Activated CD8-positive, alpha-beta memory T cell treated with anti-CD3 and anti-CD28 coated beads, Interleukin-2, amount 50 U/mL, for 24 hours (primary cell): Measurements from ENCODE around the gene PDE6B.
"Not testable (repeated sequence)": the region's sequence is repeated elsewhere in the genome, so short reads cannot be mapped to it uniquely, and the experiment has no call there.

Source experiments
- DNase-seq: peaks from one replicate; pipeline ENCODE4 v3.0.0-alpha.2; 2020; ENCODE audit errors: extremely low read depth

PDE6B gene

DNA sequence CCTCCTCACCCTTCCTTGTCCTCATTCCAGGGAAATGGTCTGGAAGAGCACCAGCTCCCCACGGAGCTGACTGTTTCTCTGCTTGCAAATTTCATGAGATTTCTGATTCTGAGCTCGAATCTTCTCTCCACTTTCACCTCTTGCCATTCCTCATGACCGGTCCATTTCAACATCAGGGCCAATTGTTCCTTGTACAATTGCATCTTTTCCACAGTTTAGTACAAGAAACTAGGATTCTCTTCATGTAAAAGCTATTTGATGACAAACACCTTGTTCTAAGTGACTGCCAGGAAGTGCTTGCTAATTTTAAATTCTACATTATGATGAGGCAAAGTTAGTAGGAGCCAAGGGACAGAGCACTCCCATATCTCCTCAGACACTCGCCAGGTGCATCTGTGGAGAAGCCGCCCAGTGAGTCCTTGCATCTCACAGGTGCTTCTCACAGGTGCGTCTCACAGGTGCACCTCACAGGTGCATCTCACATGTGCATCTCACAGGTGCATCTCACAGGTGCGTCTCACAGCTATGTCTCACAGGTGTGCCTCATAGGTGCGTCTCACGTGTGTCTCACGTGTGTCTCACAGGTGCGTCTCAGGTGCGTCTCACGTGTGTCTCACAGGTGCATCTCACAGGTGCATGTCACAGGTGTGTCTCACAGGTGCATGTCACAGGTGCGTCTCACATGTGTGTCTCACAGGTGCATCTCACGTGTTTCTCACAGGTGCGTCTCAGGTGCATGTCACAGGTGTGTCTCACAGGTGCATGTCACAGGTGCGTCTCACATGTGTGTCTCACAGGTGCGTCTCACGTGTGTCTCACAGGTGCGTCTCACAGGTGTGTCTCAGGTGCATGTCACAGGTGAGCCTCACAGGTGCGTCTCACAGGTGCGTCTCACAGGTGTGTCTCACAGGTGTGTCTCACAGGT, 3.0 kb upstream of the PDE6B start:
- no peak for DNase-seq

DNA sequence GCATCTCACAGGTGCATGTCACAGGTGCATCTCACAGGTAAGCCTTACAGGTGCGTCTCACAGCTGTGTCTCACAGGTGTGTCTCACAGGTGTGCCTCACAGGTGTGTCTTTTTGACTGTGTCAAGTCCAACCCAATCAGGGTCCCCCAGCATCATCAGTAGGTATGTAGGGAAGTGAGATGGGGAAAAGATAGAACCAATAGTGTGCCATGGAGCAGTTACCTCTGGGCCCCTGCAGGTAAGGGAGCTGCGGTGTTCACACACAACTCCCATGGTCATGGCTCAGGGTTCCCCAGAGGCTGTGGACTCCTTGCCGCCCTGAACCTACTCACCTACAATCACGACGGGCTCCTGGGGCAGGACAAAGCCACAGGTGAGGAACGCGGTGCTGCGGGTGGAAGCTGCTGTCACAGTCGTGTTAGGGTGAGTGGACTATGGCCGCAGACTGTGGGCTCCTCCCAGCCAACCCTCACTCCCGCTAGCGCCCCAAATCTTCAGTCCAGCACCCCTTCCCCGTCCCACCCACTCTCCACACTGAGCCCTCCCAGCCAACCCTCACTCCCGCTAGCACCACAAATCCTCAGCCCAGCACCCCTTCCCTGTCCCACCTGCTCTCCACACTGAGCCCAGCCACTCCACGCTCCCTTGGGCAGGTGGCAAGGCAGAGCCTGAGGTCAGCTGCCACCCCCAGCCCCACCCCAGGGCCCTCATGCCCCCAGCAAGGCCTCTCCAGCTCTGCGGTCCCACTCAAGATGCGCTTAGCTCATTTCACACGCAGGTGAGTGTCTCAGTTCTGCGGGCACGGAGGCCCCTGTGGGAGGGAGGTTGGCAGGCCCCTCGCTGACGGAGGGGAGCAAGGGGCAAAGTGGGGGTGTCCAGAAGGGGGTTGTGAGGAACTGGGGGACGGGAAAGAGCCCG, 2.1 kb upstream of the PDE6B start:
- no peak for DNase-seq

DNA sequence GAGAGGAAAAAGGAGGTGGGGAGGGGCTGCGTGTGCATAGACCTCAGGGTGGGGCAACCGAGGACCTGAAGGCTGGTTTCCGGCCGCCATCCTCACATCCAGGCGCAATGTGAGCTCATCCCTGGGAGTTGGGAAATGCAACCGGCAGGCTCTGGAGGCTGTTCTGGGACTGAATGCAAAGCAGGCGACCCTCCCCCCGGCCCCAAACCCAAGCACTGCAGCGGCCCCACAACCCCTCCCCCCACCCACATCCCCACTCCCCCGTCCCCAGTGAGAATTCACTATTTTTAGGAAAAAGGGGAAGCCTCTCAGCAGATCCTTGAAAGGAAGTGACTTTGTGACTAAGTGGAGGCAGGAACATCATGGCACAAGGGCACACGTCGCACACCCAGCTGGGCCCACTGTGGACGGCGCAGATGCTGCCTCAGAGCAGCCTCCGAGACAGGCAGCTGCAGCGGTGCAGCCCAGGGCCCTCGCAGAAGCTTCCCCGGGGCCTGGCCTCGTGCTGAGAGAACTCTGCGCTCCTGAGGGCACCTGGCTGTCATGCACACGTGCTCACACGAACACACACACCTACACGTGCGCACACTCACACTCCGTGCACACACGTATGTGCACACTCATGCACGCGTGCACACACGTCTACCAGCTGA, 1.3 kb upstream of the PDE6B start:
- DNase-seq: no peak

DNA sequence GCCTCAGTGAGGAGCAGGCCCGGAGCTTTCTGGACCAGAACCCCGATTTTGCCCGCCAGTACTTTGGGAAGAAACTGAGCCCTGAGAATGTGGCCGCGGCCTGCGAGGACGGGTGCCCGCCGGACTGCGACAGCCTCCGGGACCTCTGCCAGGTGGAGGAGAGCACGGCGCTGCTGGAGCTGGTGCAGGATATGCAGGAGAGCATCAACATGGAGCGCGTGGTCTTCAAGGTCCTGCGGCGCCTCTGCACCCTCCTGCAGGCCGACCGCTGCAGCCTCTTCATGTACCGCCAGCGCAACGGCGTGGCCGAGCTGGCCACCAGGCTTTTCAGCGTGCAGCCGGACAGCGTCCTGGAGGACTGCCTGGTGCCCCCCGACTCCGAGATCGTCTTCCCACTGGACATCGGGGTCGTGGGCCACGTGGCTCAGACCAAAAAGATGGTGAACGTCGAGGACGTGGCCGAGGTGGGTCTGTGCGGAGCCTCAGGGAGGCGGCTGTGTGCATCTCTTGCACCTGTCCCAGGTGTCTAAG, 323 bp downstream of the PDE6B start:
- DNase-seq: no peak

DNA sequence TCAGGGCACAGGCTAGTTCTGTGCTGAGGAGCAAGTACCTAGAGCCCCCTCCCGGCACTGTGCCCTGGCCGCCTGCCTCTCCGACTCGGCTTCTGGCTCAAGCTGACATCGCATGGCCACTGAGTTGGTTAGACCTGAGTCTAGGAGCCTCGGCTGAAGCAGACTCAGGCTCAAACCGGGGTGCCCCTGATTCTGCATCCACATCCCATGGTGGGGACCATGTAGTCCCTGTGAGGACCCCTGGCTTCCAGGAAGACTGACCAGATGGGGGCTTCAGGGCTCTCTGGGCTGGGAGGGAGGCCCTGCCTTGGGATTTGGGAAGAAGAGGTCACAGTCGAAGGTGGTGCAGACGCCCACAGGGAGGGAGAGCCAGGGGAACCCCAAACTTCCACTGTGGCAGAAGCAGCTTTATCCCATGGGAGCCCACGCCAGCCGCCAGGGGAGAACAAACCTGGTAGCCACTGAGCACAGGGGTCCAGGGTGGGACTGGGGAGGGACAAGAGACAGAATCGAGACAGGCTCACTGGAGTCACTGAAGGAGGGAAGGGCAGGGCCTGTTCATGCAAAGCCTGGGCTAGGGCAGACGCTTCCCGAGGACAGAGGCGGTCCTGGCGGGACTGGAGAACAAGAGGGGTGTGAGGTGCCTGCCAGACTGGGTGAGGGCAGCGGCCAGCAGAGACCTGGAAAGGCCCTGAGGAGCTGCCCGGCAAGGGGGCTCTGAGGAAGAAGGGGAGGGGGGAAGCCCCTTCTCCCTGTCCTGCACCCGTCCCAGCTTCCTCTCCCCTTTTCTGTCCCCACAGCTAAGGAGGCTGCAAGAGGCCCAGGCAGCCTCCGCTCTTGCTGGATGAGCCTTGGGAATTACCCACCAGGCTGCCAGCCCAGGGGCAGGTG, 1.1 kb downstream of the PDE6B start:
- DNase-seq: no peak

DNA sequence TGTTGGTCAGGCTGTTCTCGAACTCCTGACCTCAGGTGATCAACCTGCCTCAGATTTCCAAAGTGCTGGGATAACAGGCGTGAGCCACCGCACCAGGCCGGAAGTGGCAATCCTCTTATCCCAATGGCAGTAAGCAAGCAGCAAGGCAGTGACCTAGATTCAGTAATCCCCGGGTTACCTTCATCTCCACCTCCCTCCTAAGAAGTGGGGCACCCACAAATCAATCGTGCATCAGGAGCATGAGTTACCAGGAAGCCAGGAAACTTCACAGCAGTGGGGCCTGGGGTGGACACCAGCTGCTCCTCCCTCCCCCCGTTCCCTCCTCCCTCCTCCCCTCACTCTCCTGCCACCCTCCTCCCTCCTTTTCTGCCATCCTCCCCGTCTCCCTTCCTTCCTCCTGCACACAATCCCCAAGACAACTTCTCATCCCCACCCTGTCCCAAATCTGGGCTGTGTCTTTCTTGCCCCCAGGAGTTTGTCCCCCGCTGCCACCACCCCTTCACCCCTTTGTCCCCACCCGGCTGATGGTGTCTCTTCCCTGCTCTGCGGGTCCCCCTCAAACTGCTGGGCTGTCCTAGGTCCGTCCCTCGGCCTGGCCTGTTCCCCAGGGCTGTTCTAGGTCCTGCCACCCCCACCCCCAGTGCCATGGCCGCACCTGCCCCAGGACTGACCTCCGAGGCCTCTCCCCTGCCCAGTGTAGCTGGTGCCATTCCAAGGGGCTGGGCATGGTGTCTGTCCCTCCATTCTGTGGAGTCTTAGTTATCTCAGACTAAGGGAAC, 2.2 kb downstream of the PDE6B start:
- DNase-seq: no peak

DNA sequence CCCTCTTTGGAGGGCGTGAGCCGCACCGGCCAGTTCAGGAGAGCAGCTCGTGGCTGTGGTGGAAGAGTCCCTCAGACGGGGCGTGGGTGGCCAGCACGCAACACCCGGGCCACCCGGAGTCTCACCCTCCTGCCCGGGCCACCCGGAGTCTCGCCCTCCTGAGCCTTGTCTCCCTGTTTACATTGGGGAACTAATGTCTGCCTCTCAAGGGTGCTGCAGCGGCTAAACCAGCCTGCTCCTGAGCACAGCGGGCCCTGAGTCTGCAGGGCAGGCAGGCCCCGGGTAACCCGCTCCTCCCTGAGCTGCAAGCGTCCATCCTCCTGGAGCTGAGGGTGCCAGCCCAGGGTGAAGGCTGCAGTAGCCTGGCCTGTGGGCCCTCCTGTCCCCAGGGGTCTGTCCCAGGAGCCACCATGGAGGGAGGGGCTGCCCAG, 3.0 kb downstream of the PDE6B start:
- no peak for DNase-seq

DNA sequence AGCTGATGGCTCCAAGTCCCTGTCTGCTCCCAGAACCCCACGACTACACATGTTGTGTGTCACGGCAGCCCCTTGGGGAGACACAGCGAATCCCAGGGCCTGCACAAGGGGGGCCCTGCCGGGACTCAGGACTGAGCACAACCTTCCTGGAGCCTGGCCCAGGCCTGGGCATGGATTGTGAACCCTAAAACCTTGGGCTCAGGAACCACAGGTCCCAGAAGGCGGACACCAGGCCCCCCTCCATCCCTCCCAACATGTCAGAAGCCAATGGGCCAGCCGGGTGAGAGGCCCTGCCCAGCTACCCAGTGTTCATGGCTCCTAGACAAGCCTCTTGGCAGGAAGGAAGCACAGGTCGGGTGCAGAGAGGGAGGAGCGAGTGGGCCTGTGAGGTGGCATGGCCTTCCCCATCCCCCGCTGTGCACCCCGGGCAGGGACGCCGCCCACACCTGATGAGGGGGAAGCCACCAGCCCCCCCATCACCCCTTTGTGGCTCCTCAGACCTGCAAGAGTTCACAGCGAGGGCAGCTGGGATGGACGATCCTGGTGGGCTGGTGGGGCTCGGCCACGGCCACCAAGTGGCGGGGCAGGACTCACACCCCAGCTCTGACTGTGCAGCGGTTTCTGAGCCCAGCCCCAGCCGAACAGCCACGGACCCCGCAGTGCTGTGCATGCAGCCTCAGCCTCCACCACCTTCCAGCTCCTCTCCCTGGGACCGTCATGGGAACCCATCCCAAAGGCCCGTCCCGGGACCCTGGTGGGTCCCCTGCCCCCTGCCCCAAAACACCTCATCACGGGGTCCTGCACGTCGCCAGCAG, 3.7 kb downstream of the PDE6B start:
- no peak for DNase-seq

DNA sequence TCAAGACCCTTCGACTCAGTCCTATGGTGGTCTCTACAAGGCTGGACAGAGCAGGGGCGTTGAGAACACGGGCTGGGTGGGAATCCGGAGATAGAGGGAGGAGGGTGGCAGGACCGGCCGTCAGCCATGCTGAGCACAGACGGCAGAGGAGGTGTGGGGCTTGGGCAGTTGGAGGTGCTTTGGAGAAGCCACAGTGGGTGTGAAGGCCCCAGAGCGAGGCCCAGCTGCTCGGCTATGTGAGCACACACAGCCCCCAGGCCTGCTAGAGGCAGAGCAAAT, 4.2 kb downstream of the PDE6B start:
- DNase-seq: no peak

DNA sequence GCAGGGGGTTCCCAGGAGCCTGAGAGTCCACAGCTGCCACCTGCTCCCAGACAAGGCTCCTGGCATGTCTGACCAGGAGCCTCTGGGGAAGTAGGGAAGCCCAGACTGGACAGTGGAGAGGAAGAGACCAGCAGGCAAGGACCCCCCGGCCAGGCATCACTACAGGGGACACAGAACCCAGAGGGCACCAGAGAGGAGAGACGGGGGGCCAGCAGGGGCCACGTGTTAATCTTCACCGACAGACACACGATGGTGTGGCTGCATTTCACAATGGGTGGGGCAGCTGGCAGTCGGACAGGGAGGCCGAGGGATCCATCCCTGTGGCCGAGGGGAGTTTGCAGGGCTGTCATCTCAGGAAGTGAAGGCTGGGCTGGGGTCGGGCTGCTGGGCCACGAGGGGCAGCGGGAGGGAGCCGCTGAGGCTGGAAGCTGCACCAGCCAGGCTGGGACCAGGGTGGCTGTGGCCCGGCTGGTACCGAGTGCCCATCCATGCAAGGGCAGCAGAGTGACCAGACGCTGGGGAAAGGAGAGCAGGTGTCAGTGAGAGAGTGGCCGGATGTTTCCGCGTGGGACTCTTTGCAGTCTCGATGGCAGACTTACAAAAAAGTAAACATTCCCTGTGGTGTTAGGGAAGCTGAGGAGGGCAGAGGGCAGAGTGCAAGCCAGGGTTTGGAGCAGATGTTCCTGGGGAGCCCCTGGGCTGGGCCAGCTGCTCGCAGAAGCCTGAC, 4.7 kb downstream of the PDE6B start:
- DNase-seq: no peak

DNA sequence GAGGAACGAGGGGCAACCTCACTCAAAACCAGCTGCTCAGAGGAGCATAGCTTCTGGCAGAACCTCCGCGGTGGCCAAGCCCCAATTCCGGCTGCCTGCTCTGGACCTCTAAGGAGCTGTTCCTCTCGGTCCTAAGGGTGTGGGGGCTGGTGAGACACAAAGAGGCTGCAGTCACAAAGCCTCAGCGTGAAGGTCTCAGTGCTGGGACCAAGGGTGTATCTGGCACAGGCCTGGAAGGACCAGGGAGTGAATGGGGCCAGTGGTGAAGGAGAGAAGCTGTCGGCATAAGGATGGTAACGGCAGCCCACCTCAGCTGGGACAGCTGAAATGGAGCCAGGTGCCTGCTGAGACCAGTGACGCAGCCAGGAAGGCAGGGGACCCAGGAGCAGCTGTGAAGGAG, 5.3 kb downstream of the PDE6B start:
- DNase-seq: no peak

DNA sequence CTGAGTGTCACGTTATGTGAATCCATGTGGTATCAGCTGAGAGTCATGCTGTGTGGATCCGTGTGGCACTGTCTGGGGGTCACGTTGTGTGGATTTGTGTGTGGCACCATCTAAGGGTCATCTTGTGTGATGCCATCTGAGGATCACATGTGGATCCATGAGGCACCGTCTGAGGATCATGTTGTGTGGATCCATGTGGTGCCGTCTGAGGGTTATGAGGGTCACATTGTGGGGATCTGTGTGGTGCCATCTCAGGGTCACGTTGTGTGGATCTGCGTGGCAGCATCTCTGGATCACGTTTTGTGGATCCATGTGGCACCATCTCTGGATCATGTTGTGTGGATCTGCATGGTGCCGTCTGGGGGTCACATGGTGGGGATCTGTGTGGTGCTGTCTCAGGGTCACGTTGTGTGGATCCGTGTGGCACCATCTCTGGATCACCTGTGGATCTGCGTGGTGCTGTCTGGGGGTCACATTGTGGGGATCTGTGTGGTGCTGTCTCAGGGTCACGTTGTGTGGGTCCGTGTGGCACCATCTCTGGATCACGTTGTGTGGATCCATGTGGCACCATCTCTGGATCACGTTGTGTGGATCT, 6.9 kb downstream of the PDE6B start:
- DNase-seq: no peak

DNA sequence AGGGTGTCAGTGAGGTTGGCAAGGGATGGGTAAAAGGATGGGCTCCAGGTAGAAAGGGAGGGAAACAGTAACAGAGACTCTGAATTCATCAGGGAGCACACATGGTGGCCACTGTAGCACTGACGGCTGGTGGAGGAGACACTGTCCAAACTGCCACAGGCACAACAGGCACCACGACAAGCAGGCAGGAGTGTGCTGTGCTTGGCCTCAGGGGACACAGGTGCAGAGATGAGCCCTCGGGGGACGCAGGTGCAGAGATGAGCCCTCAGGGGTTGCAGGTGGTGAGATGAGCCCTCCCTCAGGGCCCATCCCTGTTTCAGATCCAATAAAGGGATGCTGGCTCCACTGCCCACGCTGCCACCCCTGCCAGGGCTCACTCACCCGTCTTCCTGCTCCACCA, 7.6 kb downstream of the PDE6B start:
- no peak for DNase-seq

DNA sequence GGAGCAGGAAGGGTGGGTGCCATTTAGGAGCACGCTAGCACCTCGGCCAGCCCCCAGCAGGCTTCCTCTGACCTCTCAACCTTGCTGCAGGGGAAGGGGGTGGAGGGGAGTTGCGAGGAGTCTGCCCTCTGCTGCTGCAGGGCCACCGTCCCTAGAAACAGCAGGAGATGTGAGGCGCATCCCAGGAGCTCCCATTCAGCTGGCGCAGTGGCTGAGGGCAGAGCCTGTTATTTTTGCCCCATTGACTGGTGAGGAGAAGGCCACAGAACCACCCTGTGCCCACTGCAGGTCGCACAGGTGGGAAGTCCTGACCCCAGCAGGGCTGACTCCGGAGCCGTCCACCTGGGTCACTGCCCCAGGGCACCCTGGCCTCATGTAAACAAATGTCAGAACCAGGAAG, 8.0 kb downstream of the PDE6B start:
- no peak for DNase-seq

DNA sequence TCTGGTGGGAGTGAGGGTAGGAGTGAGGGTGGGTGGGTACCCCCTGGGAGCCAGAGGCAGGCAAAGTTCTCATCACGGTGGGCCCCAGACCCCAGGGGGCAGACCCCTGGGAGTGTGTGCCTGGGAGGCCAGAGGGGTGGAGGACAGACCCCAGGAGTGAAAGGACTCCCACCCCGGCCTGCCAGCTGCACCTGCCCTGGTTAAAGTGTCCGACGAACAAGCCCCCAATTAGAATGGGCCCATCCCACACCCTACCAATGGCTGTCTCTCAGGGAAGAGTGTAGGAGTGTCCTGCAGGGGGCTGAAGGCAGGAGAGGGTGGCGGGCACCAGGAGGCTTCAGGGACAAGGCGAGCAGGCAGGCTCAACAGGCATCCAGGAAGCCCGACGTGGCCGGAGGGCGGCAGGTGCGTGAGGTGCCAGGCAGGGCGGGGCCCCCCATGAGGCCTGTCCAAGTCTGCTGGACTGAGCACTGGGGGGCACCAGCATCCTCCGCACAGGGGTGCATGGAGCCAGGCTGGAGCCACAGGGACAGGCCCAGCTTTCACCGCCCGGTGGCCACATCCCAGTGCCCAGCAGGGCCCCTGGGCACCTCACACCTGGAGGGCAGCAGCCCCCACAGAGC, 8.7 kb downstream of the PDE6B start:
- DNase-seq: no peak

DNA sequence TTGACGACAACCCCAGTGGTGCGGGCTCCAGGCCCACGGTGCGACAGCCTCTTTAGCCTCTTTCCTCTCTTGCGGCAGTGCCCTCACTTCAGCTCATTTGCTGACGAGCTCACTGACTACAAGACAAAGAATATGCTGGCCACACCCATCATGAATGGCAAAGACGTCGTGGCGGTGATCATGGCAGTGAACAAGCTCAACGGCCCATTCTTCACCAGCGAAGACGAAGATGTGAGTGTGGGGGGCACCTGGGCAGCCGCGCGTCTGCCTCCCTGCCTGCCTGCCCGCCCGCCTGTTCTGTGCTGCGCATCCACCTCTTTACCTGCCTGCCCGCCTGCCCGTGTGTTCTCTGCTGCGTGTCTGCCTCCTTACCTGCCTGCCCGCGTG, 9.2 kb downstream of the PDE6B start:
- DNase-seq: no peak

DNA sequence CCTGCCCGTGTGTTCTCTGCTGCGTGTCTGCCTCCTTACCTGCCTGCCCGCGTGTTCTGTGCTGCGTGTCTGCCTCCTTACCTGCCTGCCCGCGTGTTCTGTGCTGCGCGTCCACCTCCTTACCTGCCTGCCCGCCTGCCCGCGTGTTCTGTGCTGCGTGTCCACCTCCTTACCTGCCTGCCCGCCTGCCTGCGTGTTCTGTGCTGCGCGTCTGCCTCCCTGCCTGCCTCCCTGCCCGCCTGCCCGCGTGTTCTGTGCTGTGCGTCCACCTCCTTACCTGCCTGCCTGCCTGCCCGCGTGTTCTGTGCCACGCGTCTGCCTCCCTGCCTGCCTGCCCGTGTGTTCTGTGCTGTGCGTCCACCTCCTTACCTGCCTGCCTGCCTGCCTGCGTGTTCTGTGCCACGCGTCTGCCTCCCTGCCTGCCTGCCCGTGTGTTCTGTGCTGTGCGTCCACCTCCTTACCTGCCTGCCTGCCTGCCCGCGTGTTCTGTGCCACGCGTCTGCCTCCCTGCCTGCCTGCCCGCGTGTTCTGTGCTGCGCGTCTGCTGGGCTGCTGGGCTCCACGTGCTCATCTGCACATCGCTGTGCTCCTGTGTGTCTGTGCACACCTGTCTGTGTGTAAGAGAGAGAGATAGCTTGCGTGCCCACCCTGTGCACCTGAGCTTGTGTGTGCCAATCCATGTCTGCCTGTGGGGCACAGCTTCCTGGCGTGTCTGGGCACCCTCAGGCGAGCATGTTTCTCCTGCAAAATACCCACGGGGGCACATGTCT, 9.9 kb downstream of the PDE6B start:
- not testable (repeated sequence) for DNase-seq
